RWPE1 (cell line): ENCODE data around the gene ZNF235.
A peak's percentile ranks its signal among the peaks of the same experiment; 100 is the strongest.
"Not testable (repeated sequence)": the region's sequence is repeated elsewhere in the genome, so short reads cannot be mapped to it uniquely, and the experiment has no call there.

ENCODE experiments used
- CTCF ChIA-PET: fragments of 350-600 bp; sonication (Branson Sonifier 250); formaldehyde crosslinking; extraction: SDS; loops from one replicate; lab custom pipeline; 2021; lab: Yijun Ruan, JAX
- POLR2A ChIA-PET: fragments of 400-600 bp; formaldehyde crosslinking; extraction: SDS; loops from one replicate; lab custom pipeline; 2020; ENCODE audit warnings: antibody characterized with exemption; ENCODE audit not compliant: low non-redundant PET; lab: Yijun Ruan, JAX
- DNase-seq: peaks from one replicate; pipeline ENCODE4 v3.0.0; 2012; ENCODE audit warnings: low spot score
- H3K27ac ChIP-seq: fragments of 450-650 bp; 2 replicates; pipeline ENCODE4 v1.5.1; 2017
- TF ChIP-seq, protein P1 (sequence below): fragments of 450-650 bp; conservative IDR thresholded peaks from 2 replicates; pipeline ENCODE4 v1.5.1; 2017; ENCODE audit warnings: low read depth, mild to moderate bottlenecking

Gene ZNF235

DNA sequence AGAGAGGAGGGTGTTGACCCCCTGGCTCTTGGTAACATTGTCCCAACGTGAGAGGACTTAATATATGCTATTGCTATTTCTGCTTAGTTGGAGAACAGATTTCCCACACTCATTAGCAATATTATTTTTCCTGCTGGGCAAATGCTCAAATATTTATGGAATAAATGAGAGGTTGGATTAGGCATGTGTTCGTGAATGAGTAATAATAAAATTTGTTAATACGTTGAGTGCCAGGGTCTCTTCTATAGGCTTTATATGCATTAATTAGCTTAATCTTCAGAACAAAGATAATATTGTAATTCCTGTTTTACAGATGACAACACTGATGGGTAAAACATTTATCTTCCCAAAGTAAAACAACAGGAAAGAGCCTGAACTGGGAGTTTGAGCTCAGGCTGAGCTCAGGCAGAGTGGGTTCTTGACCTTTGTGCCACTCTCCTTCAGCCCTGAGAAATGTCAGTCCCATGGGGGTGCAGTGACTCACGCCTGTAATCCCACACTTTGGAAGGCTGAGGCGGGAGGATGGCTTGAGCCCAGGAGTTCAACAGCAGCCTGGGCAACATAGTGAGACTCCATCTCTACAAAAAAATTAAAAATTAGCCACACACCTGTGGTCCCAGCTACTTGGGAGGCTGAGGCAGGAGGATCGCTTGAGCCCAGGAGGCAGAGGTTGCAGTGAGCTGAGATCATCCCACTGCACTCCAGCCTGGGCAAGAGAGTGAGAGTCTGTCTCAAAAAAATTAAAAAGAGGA, 44.0 kb downstream of the ZNF235 start:
- TF ChIP-seq, protein P1, sequence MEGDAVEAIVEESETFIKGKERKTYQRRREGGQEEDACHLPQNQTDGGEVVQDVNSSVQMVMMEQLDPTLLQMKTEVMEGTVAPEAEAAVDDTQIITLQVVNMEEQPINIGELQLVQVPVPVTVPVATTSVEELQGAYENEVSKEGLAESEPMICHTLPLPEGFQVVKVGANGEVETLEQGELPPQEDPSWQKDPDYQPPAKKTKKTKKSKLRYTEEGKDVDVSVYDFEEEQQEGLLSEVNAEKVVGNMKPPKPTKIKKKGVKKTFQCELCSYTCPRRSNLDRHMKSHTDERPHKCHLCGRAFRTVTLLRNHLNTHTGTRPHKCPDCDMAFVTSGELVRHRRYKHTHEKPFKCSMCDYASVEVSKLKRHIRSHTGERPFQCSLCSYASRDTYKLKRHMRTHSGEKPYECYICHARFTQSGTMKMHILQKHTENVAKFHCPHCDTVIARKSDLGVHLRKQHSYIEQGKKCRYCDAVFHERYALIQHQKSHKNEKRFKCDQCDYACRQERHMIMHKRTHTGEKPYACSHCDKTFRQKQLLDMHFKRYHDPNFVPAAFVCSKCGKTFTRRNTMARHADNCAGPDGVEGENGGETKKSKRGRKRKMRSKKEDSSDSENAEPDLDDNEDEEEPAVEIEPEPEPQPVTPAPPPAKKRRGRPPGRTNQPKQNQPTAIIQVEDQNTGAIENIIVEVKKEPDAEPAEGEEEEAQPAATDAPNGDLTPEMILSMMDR, result no peak
- H3K27ac ChIP-seq, result no peak overlapping the region
- no peak for DNase-seq
- POLR2A ChIA-PET, result interaction anchor here (0.5 to 1.0 kb wide), 2 partner anchors 17 to 239 kb away, joined by 3 read pairs; partner anchors contain the start of gene ZNF180
- CTCF ChIA-PET, result no interaction called here

DNA sequence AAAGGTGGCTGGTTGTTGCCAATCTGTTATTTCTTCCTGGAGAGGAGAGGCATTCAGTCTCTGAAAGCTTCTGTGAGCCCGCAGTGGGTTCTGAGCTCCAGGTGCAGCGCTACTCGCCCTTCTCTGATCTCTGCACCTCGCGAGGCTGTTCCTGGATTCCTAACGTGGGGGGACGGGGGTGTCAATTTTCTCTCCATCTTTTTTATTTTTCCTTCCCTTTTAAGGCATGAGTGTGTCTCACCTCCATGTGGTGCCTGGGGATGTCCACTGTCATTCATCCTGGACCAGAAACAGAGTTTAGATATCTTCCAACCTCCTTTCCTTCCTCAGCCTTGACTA, 44.5 kb downstream of the ZNF235 start:
- CTCF ChIA-PET, result no interaction called here
- TF ChIP-seq, protein P1, result no peak
- peak overlapping the region; percentile 58 for H3K27ac ChIP-seq
- POLR2A ChIA-PET, result interaction anchor here (1.0 kb wide), 1 partner anchor 240 kb away, joined by 3 read pairs; the partner anchor contains the start of gene ZNF180
- DNase-seq, result no peak

DNA sequence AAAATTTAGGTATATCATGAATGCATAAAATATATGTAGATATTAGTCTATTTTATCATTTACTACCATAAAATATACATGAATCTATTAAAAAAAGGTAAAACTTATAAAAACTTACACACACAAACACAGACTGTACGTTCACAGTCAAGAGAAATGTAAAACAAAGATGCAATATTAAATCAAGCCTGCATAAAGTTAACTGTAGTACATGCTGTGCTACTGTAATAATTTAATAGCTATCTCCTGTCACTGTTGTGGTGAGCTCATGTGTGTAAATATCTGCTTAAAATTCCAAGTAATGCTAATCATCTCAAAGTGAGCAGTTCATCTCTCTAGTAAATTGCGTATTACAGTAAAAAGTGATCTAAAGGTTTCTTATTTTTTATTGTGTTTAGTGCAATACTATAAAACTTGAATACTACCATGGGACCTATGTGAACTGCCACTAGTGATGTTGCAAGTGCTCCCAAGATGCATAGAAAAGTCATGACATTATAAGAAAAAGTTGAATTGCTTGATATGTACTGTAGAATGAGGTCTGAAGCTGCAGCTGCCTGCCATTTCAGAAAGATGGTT, 45.9 kb downstream of the ZNF235 start:
- DNase-seq, result no peak
- POLR2A ChIA-PET, result no interaction called here
- TF ChIP-seq, protein P1, result no peak
- CTCF ChIA-PET, result interaction anchor here (0.6 kb wide), 1 partner anchor 263 kb away, joined by 4 read pairs; no protein-coding TSS in a partner anchor
- no peak overlapping the region for H3K27ac ChIP-seq

DNA sequence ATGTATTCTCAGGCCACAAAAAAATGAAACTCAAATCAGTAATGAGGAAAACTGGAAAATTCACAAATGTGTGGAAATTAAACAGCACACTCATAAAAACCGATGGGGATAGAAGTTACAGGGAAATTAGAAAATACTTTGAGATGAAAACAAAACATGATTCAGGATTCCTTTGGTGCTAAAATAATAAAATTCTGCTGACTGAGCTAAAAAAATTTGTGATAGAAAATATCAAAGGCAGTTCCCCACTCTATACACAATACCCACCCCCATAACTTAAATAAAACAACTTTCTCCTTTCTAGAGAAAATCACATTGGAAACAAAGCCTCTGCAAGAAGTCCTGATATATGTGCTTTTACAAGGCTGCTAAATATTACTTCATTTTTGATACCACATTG, 46.7 kb downstream of the ZNF235 start:
- POLR2A ChIA-PET, result no interaction called here
- H3K27ac ChIP-seq, result no peak overlapping the region
- TF ChIP-seq, protein P1, result no peak
- CTCF ChIA-PET, result no interaction called here
- DNase-seq, result no peak

DNA sequence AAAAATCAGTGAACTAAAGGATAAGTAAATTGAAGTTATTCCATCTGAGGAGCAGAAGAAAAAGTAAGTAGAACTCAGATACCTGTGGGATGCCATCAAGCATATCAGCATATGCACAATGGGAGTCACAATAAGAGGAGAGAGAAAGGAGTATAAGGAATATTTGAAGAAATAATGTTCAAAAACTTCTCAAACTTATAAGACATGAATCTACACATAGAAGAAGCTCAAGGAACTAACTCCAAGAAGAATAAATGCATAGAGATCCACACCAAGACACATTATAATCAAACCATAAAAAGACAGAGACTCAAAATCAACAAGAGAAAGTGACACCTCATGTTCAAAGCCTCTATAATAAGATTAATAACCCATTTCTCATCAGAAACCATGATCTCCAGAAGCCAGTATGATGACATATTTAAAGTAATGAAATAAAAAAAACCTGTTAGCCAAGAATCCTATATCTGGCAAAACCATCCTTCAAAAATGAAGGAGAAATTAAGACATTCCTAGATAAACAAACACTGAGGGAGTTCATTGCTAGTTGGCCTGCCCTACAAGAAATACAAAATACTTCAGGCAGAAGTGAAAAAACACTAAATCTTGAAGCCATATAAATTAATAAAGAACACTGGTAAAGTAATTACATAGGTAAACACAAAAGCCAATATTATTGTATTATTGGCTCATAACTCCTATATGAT, 49.0 kb downstream of the ZNF235 start:
- POLR2A ChIA-PET, result no interaction called here

DNA sequence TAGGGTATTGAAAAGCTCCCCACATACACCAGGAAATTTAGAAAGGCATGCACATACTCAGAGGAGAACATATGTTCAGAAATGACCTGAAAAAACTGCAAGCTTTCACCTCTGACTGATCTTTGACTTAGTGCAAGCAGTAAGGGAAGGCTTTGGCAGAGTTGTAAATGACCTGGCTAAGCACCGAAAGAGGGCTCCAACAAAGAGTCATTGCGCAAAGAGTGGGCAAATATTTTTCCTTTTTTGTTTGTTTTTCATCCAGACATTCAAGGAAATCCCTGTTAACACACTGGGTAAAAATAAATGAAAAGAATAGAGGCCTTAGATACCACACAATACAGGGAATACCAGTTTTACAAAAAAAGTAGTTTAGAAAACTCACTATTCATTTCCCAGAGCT, 50.3 kb downstream of the ZNF235 start:
- no peak overlapping the region for H3K27ac ChIP-seq
- ChIA-PET POLR2A (no interaction called here), CTCF (no interaction called here)
- TF ChIP-seq, protein P1, result no peak
- no peak for DNase-seq

More for the DNA sequence above, 49.0 kb downstream of the ZNF235 start:
- TF ChIP-seq, protein P1, result no peak
- no peak for DNase-seq
- CTCF ChIA-PET, result no interaction called here
- H3K27ac ChIP-seq, result no peak overlapping the region

DNA sequence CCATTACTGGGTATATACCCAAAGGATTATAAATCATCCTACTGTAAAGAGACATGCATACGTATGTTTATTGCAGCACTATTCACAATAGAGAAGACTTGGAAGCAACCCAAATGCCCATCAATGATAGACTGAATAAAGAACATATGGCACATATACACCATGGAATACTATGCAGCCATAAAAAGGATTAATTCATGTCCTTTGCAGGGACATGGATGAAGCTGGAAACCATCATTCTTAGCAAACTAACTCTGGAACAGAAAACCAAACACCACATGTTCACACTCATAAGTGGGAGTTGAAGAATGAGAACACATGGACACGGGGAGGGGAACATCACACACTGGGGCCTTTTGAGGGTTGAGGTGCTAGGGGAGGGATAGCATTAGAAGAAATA, 51.4 kb downstream of the ZNF235 start:
- DNase-seq, H3K27ac ChIP-seq, POLR2A ChIA-PET: not testable (repeated sequence)
- CTCF ChIA-PET, result interaction anchor here (0.7 kb wide), 1 partner anchor 159 kb away, joined by 3 read pairs; no protein-coding TSS in a partner anchor

DNA sequence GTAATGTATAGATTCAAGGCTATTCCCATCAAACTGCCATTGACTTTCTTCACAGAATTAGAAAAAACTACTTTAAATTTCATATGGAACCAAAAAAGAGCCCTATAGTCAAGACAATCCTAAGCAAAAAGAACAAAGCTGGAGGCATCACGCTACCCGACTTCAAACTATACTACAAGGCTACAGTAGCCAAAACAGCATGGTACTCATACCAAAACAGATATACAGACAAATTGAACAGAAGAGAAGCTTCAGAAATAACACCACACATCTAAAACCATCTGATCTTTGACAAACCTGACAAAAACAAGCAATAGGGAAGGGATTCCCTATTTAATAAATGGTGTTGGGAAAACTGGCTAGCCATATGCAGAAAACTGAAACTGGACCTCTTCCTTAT, 52.5 kb downstream of the ZNF235 start:
- H3K27ac ChIP-seq, DNase-seq, POLR2A ChIA-PET, CTCF ChIA-PET: not testable (repeated sequence)
